Measurements from ENCODE around the gene DACH1.

- TF ChIP-seq, protein P1, sequence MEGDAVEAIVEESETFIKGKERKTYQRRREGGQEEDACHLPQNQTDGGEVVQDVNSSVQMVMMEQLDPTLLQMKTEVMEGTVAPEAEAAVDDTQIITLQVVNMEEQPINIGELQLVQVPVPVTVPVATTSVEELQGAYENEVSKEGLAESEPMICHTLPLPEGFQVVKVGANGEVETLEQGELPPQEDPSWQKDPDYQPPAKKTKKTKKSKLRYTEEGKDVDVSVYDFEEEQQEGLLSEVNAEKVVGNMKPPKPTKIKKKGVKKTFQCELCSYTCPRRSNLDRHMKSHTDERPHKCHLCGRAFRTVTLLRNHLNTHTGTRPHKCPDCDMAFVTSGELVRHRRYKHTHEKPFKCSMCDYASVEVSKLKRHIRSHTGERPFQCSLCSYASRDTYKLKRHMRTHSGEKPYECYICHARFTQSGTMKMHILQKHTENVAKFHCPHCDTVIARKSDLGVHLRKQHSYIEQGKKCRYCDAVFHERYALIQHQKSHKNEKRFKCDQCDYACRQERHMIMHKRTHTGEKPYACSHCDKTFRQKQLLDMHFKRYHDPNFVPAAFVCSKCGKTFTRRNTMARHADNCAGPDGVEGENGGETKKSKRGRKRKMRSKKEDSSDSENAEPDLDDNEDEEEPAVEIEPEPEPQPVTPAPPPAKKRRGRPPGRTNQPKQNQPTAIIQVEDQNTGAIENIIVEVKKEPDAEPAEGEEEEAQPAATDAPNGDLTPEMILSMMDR (conservative IDR thresholded peaks at IDR 0.05; ENCODE audit: low read depth, low read length): no peak
- no peak for TF ChIP-seq EZH2phosphoT487 (IDR thresholded peaks at IDR 0.05; ENCODE audit: borderline replicate concordance, low read length)
These were observed 458.6 kb downstream of the DACH1 start for GRCh38 chr13:71408416-71408815.

Data from PC-3 (cell line).